Right renal pelvis (tissue), 4 donors: Measurements from ENCODE around the gene RFC1. TPM values are rescaled to one million over a fixed set of nuclear protein-coding genes. Genes with fewer than 3 reads are reported as not detected.

Experiments used
- DNase-seq, 4 donors: peaks; one replicate each; pipeline ENCODE4 v3.0.0-alpha.2; 2013; ENCODE audit warnings: low read depth in 4 of 4, low spot score in 3 of 4, missing footprints in 1 of 4
- polyA plus RNA-seq, 4 donors: library from polyadenylated mRNA; unstranded; fragments of 120-200 nt; gene quantifications; one replicate each; pipeline ENCODE4 v1.2.1, GENCODE V29; 2013; ENCODE audit not compliant: insufficient read length in 4 of 4

The RFC1 gene
- polyA plus RNA-seq, 4 donors, result 67.0 to 83.3 (median 82.0) TPM

- no peak for DNase-seq
Observed at GRCh38 chr4:39256436-39256835, 109.7 kb downstream of the RFC1 start.

GRCh38 chr4:39255871-39256270, 110.3 kb downstream of the RFC1 start:
- DNase-seq, result no peak

- no peak for DNase-seq
Observed at GRCh38 chr4:39255266-39255665, 110.9 kb downstream of the RFC1 start.

GRCh38 chr4:39243462-39243861, 122.7 kb downstream of the RFC1 start:
- DNase-seq, result no peak

Other genes with a start within 250 kb of the RFC1 start
- 10 to 100 TPM; 73.5 to 89.4 (median 79.8) TPM for gene WDR19, start 183.8 kb downstream of the RFC1 start, polyA plus RNA-seq
- under 1 TPM; 0.17 to 0.22 (median 0.19) TPM for gene KLB, start 40.6 kb upstream of the RFC1 start, polyA plus RNA-seq
- gene RPL9, start 92.6 kb upstream of the RFC1 start, polyA plus RNA-seq, result 1,000 to 10,000 TPM in 2 of 4 donors, 100 to 1,000 TPM in 2; 778 to 1,678 (median 1,175) TPM
- 10 to 100 TPM; 23.6 to 25.6 (median 24.9) TPM for gene LIAS, start 92.7 kb upstream of the RFC1 start, polyA plus RNA-seq
- gene UGDH, start 161.1 kb upstream of the RFC1 start, polyA plus RNA-seq, result 100 to 1,000 TPM in 2 of 4 donors, 10 to 100 TPM in 2; 96.6 to 111 (median 101) TPM